ENCODE results near the gene MRE11.
"Not testable (repeated sequence)": the region's sequence is repeated elsewhere in the genome, so short reads cannot be mapped to it uniquely, and the experiment has no call there.

MRE11 gene

GRCh38 chr11:94515398-94515797 lies 21.8 kb upstream of the MRE11 start:
- DNase-seq = no peak
- no peak for TF ChIP-seq CTCF (IDR thresholded peaks at IDR 0.05)
- H3K9me3 ChIP-seq = no peaks in the 10 kb centered on the region
- no peaks in the 10 kb centered on the region for H3K36me3 ChIP-seq
- no peak overlapping the region for H3K4me3 ChIP-seq
- H3K27me3 ChIP-seq = peaks cover 0 to 5% of the 10 kb centered on the region in 2 donors
- intact Hi-C loops (cut with DNase I; ENCODE audit: low total_unique reads) = no loop called here
- H3K4me1 ChIP-seq = peaks cover 0 to 13% (median 7%) of the 10 kb centered on the region in 4 donors
- H3K27ac ChIP-seq = no peak overlapping the region

DNA sequence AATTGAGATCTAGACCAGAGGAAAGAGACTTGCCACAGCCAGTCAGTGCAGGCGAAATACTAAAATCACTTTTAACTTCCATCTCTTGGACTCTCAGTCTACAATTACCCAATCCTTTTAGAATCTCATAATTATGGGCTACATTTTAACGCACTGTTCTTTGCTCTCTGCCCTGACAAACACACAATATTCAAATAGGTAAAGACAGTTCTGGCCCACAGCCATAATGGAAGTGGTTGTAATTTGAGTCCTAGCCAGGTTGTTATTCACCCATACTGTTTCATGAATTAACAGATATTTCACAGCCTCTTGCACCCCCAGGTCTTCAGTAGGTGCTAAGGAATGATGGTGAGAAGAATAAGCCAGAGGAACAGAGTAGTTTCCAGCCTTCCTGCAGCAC lies 19.4 kb upstream of the MRE11 start:
- intact Hi-C loops (cut with DNase I; ENCODE audit: low total_unique reads) = no loop called here
- Histone ChIP-seq H3K9me3 (no peaks in the 10 kb centered on the region), H3K27me3 (peaks cover 0 to 5% of the 10 kb centered on the region in 2 donors), H3K4me1 (peaks cover 0 to 13% (median 7%) of the 10 kb centered on the region in 4 donors), H3K36me3 (no peaks in the 10 kb centered on the region), H3K27ac (no peak overlapping the region), H3K4me3 (no peak overlapping the region)
- TF ChIP-seq CTCF (IDR thresholded peaks at IDR 0.05) = no peak
- DNase-seq = no peak

- H3K27ac ChIP-seq = no peak within 1 kb of the TSS
- DNase-seq = peak; percentile 47 to 74
- intact Hi-C loops (cut with DNase I; ENCODE audit: low total_unique reads) = no loop called here
Observed at GRCh38 chr11:94511932-94512781, 18.5 kb upstream of the MRE11 start, which contains the start of gene C11orf97. Gene C11orf97, plus strand, starts transcription at chr11:94512461. Its CDS starts 68 bp downstream, at chr11:94512529.

GRCh38 chr11:94507485-94507884 lies 13.8 kb upstream of the MRE11 start:
- intact Hi-C loops (cut with DNase I; ENCODE audit: low total_unique reads) = loop anchor here (10.0 kb wide), 1 partner anchor 613 kb away; no protein-coding TSS in a partner anchor
- Histone ChIP-seq H3K27ac (no peak overlapping the region), H3K4me3 (no peak overlapping the region), H3K27me3 (peaks cover 0 to 5% of the 10 kb centered on the region in 2 donors), H3K36me3 (peaks cover 0 to 3% (median 0%) of the 10 kb centered on the region in 3 donors), H3K4me1 (peaks cover 0 to 8% (median 3%) of the 10 kb centered on the region in 4 donors), H3K9me3 (no peaks in the 10 kb centered on the region)
- no peak for DNase-seq
- no peak for TF ChIP-seq CTCF (IDR thresholded peaks at IDR 0.05)

More at GRCh38 chr11:94511932-94512781, 18.5 kb upstream of the MRE11 start, which contains the start of gene C11orf97:
- no peaks in the 10 kb centered on the region for H3K36me3 ChIP-seq
- H3K4me1 ChIP-seq = peaks cover 0 to 13% (median 7%) of the 10 kb centered on the region in 4 donors
- peak within 1 kb of the TSS; percentile 47 to 57 for H3K4me3 ChIP-seq
- H3K9me3 ChIP-seq = no peaks in the 10 kb centered on the region
- TF ChIP-seq CTCF (IDR thresholded peaks at IDR 0.05) = no peak
- H3K27me3 ChIP-seq = peaks cover 0 to 5% of the 10 kb centered on the region in 2 donors

- not testable (repeated sequence) for H3K9me3 ChIP-seq, H3K27me3 ChIP-seq, DNase-seq, H3K4me1 ChIP-seq, H3K4me3 ChIP-seq, H3K27ac ChIP-seq
- H3K36me3 ChIP-seq = peaks cover 6 to 10% (median 9%) of the 10 kb centered on the region in 3 donors
- intact Hi-C loops (cut with DNase I; ENCODE audit: low total_unique reads) = loop anchor here (10.0 kb wide), 1 partner anchor 612 kb away; no protein-coding TSS in a partner anchor
Observed at GRCh38 chr11:94506513-94506912, 12.9 kb upstream of the MRE11 start.

DNA sequence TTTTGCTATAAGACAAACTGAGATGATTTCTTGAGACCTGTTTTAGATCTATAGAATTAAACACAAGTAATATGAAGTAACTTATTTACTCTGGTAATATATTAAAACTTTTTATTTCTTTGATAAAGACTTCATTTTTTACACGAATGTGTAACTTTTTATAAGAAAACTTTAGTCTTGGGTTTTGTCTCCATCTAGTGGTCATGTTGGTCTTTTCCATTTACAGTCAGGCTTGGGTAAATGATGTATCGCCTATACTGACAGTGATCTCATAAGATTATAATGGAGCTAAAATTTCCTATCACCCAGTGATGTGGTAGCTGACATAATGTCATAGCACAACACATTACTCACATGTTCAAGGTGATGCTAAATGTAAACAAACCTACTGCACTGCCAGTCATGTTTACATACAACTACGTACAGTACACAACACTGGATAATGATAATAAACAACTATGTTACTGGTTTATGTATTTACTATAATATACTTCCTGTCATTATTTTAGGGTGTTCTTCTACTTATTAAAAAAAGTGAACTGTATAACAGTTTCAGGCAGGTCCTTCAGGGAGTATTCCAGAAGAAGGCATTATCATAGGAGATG lies 11.1 kb upstream of the MRE11 start:
- H3K4me1 ChIP-seq = no peaks in the 10 kb centered on the region
- H3K27ac ChIP-seq = no peak overlapping the region
- H3K9me3 ChIP-seq = no peaks in the 10 kb centered on the region
- TF ChIP-seq CTCF (IDR thresholded peaks at IDR 0.05) = peak; percentile 53 to 55
- no peak for DNase-seq
- H3K27me3 ChIP-seq = no peaks in the 10 kb centered on the region
- intact Hi-C loops (cut with DNase I; ENCODE audit: low total_unique reads) = loop anchor here (10.0 kb wide), 1 partner anchor 610 kb away; no protein-coding TSS in a partner anchor
- no peak overlapping the region for H3K4me3 ChIP-seq
- peaks cover 14 to 28% (median 15%) of the 10 kb centered on the region in 3 donors for H3K36me3 ChIP-seq
